ENCODE data around the gene NRXN3. TPM values are rescaled to one million over a fixed set of nuclear protein-coding genes. Genes with fewer than 3 reads are reported as not detected.

Gene NRXN3
- total and polyA plus RNA-seq, 4 donors, result 0.07 to 1.2 (median 0.23) TPM

- whole genome bisulfite sequencing, result 37% methylated on average over 1 of the region's 1 CpG
- peaks cover 0 to 4% (median 0%) of the 10 kb centered on the region in 4 donors for H3K27me3 ChIP-seq (ENCODE audit: control insufficient read depth in 4 of 4, insufficient read depth in 4 of 4, low read length in 3 of 4)
Observed at GRCh38 chr14:79320561-79320960, 1150.4 kb downstream of the NRXN3 start.

More at GRCh38 chr14:79320561-79320960, 1150.4 kb downstream of the NRXN3 start:
- Histone ChIP-seq H3K9ac (ENCODE audit: low read depth in 1 of 2, low read length in 2 of 2) (no peak overlapping the region), H3K9me3 (ENCODE audit: control insufficient read depth in 4 of 4, low read length in 3 of 4) (no peaks in the 10 kb centered on the region), H3K4me3 (ENCODE audit: low read depth in 1 of 3, low read length in 3 of 3) (no peak overlapping the region), H3K27ac (ENCODE audit: low read depth in 1 of 2, low read length in 2 of 2) (no peak overlapping the region), H3K4me1 (ENCODE audit: control insufficient read depth in 4 of 4, insufficient read depth in 4 of 4, low read length in 3 of 4) (no peaks in the 10 kb centered on the region), H3K36me3 (ENCODE audit: control insufficient read depth in 4 of 4, insufficient read depth in 3 of 4, low read depth in 1 of 4, low read length in 3 of 4) (no peaks in the 10 kb centered on the region)
- TF ChIP-seq HNF4A (conservative IDR thresholded peaks at IDR 0.05) (no peak), JUND (IDR thresholded peaks at IDR 0.05) (no peak), HNF4G (IDR thresholded peaks at IDR 0.05) (no peak), ZBTB33 (IDR thresholded peaks at IDR 0.05) (no peak), TAF1 (conservative IDR thresholded peaks at IDR 0.05) (no peak), RXRA (IDR thresholded peaks at IDR 0.05) (no peak), FOXA1 (IDR thresholded peaks at IDR 0.05) (no peak), EGR1 (IDR thresholded peaks at IDR 0.05; ENCODE audit: low read depth in 2 of 2) (no peak), FOXA2 (IDR thresholded peaks at IDR 0.05) (no peak), NR2F2 (IDR thresholded peaks at IDR 0.05) (no peak), SP1 (IDR thresholded peaks at IDR 0.05) (no peak), CTCF (IDR thresholded peaks at IDR 0.05; ENCODE audit: low read depth, low read length, missing input control) (no peak), ATF3 (IDR thresholded peaks at IDR 0.05) (no peak), RAD21 (IDR thresholded peaks at IDR 0.05) (no peak), YY1 (IDR thresholded peaks at IDR 0.05) (no peak), GABPA (IDR thresholded peaks at IDR 0.05 in 1 of 2, conservative IDR thresholded peaks at IDR 0.05 in 1 of 2) (no peak), MAX (IDR thresholded peaks at IDR 0.05) (no peak), REST (IDR thresholded peaks at IDR 0.05) (no peak)
- DNase-seq (ENCODE audit: low spot score), result no peak
